ENCODE results near the gene CXCL9.

The CXCL9 gene

GRCh38 chr4:75976177-75976576 is 31.1 kb downstream of the CXCL9 start:
- Histone ChIP-seq H3K27ac (ENCODE audit: low read length) (no peak overlapping the region), H2AFZ (ENCODE audit: low read length) (no peak overlapping the region), H3K9me3 (replicated peaks; ENCODE audit: insufficient read depth, low read length) (no peaks in the 10 kb centered on the region), H3K4me3 (ENCODE audit: low read length) (no peak overlapping the region), H3K79me2 (ENCODE audit: low read length) (peaks cover 4% of the 10 kb centered on the region; the same call in 1 of the 2 replicates), H3K36me3 (replicated peaks; ENCODE audit: insufficient read depth, low read length) (peaks cover 17% of the 10 kb centered on the region; the same call in 1 of the 2 replicates), H3K4me1 (ENCODE audit: low read length) (no peaks in the 10 kb centered on the region), H3K9ac (ENCODE audit: low read length) (no peak overlapping the region), H4K20me1 (ENCODE audit: insufficient read depth, low read length) (no peaks in the 10 kb centered on the region), H3K4me2 (ENCODE audit: low read depth, low read length) (no peak overlapping the region), H3K9me2 (replicated peaks; ENCODE audit: insufficient read depth, low read length) (no peaks in the 10 kb centered on the region), H3K27me3 (replicated peaks; ENCODE audit: insufficient read depth, low read length) (no peaks in the 10 kb centered on the region), H3F3A (ENCODE audit: insufficient read depth, low read length) (no peaks in the 10 kb centered on the region)
- TF ChIP-seq EZH2phosphoT487 (IDR thresholded peaks at IDR 0.05; ENCODE audit: low read length) (no peak), CTCF (IDR thresholded peaks at IDR 0.05; ENCODE audit: low read length) (no peak), EZH2 (optimal IDR thresholded peaks at IDR 0.05; ENCODE audit: low read depth, low read length) (no peak)
- no peak for DNase-seq

- Histone ChIP-seq H3K9me2 (replicated peaks; ENCODE audit: insufficient read depth, low read length) (no peaks in the 10 kb centered on the region), H3K9me3 (replicated peaks; ENCODE audit: insufficient read depth, low read length) (no peaks in the 10 kb centered on the region), H3F3A (ENCODE audit: insufficient read depth, low read length) (no peaks in the 10 kb centered on the region), H3K36me3 (replicated peaks; ENCODE audit: insufficient read depth, low read length) (peaks cover 27% of the 10 kb centered on the region; the same call in 1 of the 2 replicates), H3K79me2 (ENCODE audit: low read length) (no peaks in the 10 kb centered on the region), H2AFZ (ENCODE audit: low read length) (no peak overlapping the region), H3K27me3 (replicated peaks; ENCODE audit: insufficient read depth, low read length) (no peaks in the 10 kb centered on the region), H3K4me2 (ENCODE audit: low read depth, low read length) (no peak overlapping the region), H3K4me1 (ENCODE audit: low read length) (no peaks in the 10 kb centered on the region), H3K27ac (ENCODE audit: low read length) (no peak overlapping the region), H4K20me1 (ENCODE audit: insufficient read depth, low read length) (no peaks in the 10 kb centered on the region), H3K9ac (ENCODE audit: low read length) (no peak overlapping the region), H3K4me3 (ENCODE audit: low read length) (no peak overlapping the region)
- no peak for DNase-seq
- no peak for TF ChIP-seq EZH2 (optimal IDR thresholded peaks at IDR 0.05; ENCODE audit: low read depth, low read length)
- TF ChIP-seq CTCF (IDR thresholded peaks at IDR 0.05; ENCODE audit: low read length), result no peak
- no peak for TF ChIP-seq EZH2phosphoT487 (IDR thresholded peaks at IDR 0.05; ENCODE audit: low read length)
Measured at GRCh38 chr4:75973766-75974165, 33.5 kb downstream of the CXCL9 start.

- no peaks in the 10 kb centered on the region for H3K27me3 ChIP-seq (replicated peaks; ENCODE audit: insufficient read depth, low read length)
- H3K9me3 ChIP-seq (replicated peaks; ENCODE audit: insufficient read depth, low read length), result no peaks in the 10 kb centered on the region
- H2AFZ ChIP-seq (ENCODE audit: low read length), result no peak overlapping the region
- no peaks in the 10 kb centered on the region for H3K9me2 ChIP-seq (replicated peaks; ENCODE audit: insufficient read depth, low read length)
- no peaks in the 10 kb centered on the region for H3K4me1 ChIP-seq (ENCODE audit: low read length)
- no peaks in the 10 kb centered on the region for H4K20me1 ChIP-seq (ENCODE audit: insufficient read depth, low read length)
- H3K27ac ChIP-seq (ENCODE audit: low read length), result no peak overlapping the region
- peaks cover 27% of the 10 kb centered on the region for H3K36me3 ChIP-seq (replicated peaks; ENCODE audit: insufficient read depth, low read length)
- H3F3A ChIP-seq (ENCODE audit: insufficient read depth, low read length), result no peaks in the 10 kb centered on the region
- no peak for DNase-seq
- H3K4me2 ChIP-seq (ENCODE audit: low read depth, low read length), result no peak overlapping the region
- no peak for TF ChIP-seq EZH2 (optimal IDR thresholded peaks at IDR 0.05; ENCODE audit: low read depth, low read length)
- TF ChIP-seq CTCF (IDR thresholded peaks at IDR 0.05; ENCODE audit: low read length), result no peak
- no peak for TF ChIP-seq EZH2phosphoT487 (IDR thresholded peaks at IDR 0.05; ENCODE audit: low read length)
- H3K79me2 ChIP-seq (ENCODE audit: low read length), result no peaks in the 10 kb centered on the region
- H3K9ac ChIP-seq (ENCODE audit: low read length), result no peak overlapping the region
- H3K4me3 ChIP-seq (ENCODE audit: low read length), result no peak overlapping the region
Measured at GRCh38 chr4:75968084-75968483, 39.2 kb downstream of the CXCL9 start.

Data from MM.1S (cell line).